Gastroesophageal sphincter (tissue), 3 donors: ENCODE data around the gene VIPR2.

ENCODE experiments used
- EP300 ChIP-seq: sonication (generic); formaldehyde crosslinking; IDR thresholded peaks from one replicate; pipeline ENCODE4 v1.6.1; 2017; ENCODE audit warnings: antibody characterized with exemption, mild to moderate bottlenecking
- TF ChIP-seq, protein P1 (sequence below), 4 experiments: fragments of 200-600 bp in 2 of 4; fragments of 450-650 bp in 2 of 4; sonication (generic) in 1 of 4; IDR thresholded peaks; one replicate each; pipeline ENCODE4 v1.5.1; 2017 to 2019; ENCODE audit warnings: antibody characterized with exemption in 4 of 4, mild to moderate bottlenecking in 2 of 4, moderate library complexity in 2 of 4

DNA sequence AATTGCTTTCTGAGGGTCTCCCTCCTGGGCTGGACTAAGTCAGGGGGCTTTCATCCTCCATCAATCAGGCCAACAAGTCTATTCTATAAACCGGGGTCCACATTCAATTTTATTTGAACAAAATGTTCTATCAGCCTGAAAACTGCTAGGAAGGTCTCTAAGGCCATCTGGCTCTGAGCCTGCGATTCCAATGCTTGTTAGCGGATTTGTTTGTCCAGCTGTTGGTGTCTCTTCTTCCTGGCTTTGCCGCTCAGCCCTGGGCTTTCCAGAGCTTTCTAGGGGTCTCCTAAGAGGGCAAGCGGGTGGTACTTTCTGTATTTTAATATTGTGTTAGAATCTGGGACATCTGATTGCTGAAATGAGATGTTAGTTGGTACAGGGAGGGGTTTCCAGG, 136.7 kb downstream of the VIPR2 start:
- TF ChIP-seq, protein P1, sequence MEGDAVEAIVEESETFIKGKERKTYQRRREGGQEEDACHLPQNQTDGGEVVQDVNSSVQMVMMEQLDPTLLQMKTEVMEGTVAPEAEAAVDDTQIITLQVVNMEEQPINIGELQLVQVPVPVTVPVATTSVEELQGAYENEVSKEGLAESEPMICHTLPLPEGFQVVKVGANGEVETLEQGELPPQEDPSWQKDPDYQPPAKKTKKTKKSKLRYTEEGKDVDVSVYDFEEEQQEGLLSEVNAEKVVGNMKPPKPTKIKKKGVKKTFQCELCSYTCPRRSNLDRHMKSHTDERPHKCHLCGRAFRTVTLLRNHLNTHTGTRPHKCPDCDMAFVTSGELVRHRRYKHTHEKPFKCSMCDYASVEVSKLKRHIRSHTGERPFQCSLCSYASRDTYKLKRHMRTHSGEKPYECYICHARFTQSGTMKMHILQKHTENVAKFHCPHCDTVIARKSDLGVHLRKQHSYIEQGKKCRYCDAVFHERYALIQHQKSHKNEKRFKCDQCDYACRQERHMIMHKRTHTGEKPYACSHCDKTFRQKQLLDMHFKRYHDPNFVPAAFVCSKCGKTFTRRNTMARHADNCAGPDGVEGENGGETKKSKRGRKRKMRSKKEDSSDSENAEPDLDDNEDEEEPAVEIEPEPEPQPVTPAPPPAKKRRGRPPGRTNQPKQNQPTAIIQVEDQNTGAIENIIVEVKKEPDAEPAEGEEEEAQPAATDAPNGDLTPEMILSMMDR (IDR thresholded peaks at IDR 0.05), result no peak
- TF ChIP-seq EP300, result no peak
